GM15510 (cell line): ENCODE results near the gene DIO1.

Experiments used
- POLR2A ChIP-seq: IDR thresholded peaks from 3 replicates; pipeline ENCODE4 v1.6.1; 2011; ENCODE audit warnings: borderline replicate concordance; ENCODE audit not compliant: insufficient read length; ENCODE audit errors: extremely low read depth

Gene DIO1

GRCh38 chr1:53947172-53947907 lies 53.4 kb downstream of the DIO1 start:
- no peak for TF ChIP-seq POLR2A

GRCh38 chr1:53948291-53948690 lies 54.3 kb downstream of the DIO1 start:
- no peak for TF ChIP-seq POLR2A

- TF ChIP-seq POLR2A, result no peak
Observed at GRCh38 chr1:53949023-53949990, 55.3 kb downstream of the DIO1 start.

GRCh38 chr1:53951697-53952096 lies 57.7 kb downstream of the DIO1 start:
- TF ChIP-seq POLR2A, result no peak

- TF ChIP-seq POLR2A, result no peak
Observed at GRCh38 chr1:53954128-53954527, 60.1 kb downstream of the DIO1 start.

- no peak for TF ChIP-seq POLR2A
Observed at GRCh38 chr1:53956308-53957168, 62.6 kb downstream of the DIO1 start.

GRCh38 chr1:53957194-53957818 lies 63.3 kb downstream of the DIO1 start:
- no peak for TF ChIP-seq POLR2A

GRCh38 chr1:53959664-53960250 lies 65.8 kb downstream of the DIO1 start:
- no peak for TF ChIP-seq POLR2A
